ENCODE results near the gene SH3PXD2A. TPM values are rescaled to one million over a fixed set of nuclear protein-coding genes. Genes with fewer than 3 reads are reported as not detected.
"Not testable (repeated sequence)": the region's sequence is repeated elsewhere in the genome, so short reads cannot be mapped to it uniquely, and the experiment has no call there.

Gene SH3PXD2A
- total RNA-seq, 1 experiment from 2014 or later, result 9.7 TPM

DNA sequence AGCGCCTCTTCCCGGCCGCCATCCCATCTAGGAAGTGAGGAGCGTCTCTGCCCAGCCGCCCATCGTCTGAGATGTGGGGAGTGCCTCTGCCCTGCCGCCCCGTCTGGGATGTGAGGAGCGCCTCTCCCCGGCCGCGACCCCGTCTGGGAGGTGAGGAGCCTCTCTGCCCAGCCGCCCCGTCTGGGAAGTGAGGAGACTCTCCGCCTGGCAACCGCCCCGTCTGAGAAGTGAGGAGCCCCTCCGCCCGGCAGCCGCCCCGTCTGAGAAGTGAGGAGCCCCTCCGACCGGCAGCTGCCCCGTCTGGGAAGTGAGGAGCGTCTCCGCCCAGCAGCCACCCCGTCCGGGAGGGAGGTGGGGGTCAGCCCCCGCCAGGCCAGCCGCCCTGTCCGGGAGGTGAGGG lies 248.3 kb downstream of the SH3PXD2A start:
- not testable (repeated sequence) for DNase-seq (ENCODE audit: low read depth)

DNA sequence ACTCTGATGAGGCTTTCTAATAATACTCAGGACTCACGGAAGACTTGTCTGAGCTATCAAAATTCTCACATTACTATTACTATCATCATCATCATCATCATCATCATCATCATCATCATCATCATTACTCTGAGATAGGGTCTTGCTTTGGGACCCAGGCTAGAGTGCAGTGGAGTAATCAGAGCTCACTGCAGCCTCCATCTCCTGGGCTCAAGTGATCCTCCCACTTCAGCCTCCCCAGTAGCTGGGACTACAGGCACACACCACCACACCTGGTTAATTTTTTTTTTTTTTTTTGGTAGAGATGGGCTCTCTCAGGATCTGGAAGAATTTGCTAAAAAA lies 249.3 kb downstream of the SH3PXD2A start:
- not testable (repeated sequence) for DNase-seq (ENCODE audit: low read depth)

- peak; percentile 31 for DNase-seq (ENCODE audit: low read depth)
Observed at GRCh38 chr10:103605359-103606096, 249.8 kb downstream of the SH3PXD2A start.

- no peak for DNase-seq (ENCODE audit: low read depth)
Observed at GRCh38 chr10:103603382-103603781, 252.0 kb downstream of the SH3PXD2A start.

DNA sequence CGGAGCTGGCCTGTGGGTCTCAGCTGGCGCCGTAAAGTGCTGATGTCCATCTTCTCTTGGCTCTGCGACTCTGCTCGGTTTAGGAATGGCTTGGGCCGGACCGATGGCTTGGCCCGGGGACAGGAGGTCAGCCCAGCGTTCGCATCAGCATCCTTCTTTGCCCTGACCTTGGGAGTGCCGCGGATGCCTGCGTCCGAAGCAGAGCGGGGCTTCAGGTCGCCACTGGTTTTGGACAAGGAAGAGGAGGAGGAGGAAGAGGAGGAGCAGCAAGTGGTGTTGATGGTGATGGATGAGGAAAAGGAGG lies 252.6 kb downstream of the SH3PXD2A start:
- DNase-seq (ENCODE audit: low read depth), result no peak

GRCh38 chr10:103602028-103602851 lies 253.1 kb downstream of the SH3PXD2A start:
- DNase-seq (ENCODE audit: low read depth), result no peak

GRCh38 chr10:103600956-103601569 lies 254.3 kb downstream of the SH3PXD2A start:
- no peak for DNase-seq (ENCODE audit: low read depth)

DNA sequence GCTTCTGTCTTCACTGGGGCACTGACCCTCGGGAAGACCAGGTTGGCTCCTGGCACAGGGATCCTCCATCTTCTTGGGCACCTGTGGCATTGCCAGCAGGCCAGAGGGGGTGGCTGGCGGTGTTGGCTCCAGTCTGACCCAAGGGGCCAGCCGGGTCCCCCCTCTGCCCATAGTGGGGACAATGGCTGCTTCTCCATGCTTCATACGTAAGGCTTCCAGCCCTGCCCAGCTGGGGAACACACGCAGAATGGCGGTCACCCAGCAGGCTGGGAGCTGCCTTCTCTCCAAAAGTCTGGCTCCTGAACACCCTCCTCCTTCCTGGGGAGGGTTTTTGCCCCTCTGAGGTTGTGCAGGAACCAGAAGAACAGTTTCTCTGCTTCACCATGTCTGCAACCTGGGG lies 255.1 kb downstream of the SH3PXD2A start:
- DNase-seq (ENCODE audit: low read depth), result no peak

- no peak for DNase-seq (ENCODE audit: low read depth)
Observed at GRCh38 chr10:103599907-103600306, 255.5 kb downstream of the SH3PXD2A start.

- no peak for DNase-seq (ENCODE audit: low read depth)
Observed at GRCh38 chr10:103599211-103599610, 256.2 kb downstream of the SH3PXD2A start.

DNA sequence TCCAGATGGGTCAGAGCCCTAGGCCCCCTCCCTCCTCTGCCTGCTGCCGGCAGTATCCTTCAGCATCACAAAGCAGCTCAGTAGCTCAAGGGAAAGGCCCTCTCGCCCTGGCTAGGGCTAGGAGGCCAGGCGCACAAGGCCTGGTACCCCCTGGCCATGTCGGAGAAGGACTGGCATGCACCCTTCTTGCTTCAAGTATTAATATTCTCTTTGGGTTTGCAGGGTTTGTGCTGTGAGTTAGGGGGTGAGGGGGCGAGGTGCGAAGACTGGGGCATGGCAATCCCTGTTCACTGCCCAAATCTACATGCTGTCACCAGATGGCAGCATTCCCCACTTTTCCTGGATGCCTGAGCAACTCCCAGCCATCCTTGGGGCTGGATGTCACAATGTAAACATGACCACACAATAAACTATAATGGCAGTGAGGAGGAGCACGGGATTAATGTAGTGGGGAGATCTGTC lies 256.7 kb downstream of the SH3PXD2A start:
- peak; percentile 54 for DNase-seq (ENCODE audit: low read depth)

GRCh38 chr10:103597003-103597402 lies 258.4 kb downstream of the SH3PXD2A start:
- no peak for DNase-seq (ENCODE audit: low read depth)

DNA sequence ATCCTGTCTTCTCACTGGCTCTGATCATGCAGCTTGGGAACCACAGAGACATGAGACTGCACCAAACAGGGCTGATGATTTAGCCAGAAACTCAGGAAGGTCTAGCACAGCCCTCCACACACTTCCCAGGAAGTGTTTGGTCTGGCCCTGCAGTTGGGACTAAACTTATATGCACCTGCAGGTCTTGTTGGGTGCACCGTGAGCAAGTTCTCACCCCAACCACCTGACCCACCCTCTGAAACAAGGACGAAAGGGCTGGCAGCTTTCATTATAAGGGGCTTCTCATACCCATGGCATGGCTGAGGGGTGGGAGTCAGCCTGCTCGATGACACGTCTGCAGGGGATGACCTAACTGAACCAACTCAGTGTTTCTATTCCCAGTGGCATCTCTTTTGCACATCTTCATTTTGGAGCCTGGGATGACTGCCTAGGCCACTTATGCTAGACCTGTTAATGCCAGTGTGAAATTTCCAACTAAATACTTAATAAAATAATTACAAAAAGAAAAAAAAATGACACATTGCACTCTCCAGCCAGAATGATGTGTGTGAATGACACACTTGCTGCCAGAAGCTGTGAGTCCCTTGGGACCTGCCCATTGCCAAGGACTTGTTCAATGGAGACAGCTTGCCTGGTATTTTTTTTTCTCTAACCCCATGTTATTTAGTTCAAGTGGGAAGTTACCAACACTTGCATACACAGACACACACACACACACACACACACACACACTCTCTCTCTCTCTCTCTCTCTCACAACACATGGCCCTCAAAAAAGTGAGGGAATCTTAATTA lies 259.2 kb downstream of the SH3PXD2A start:
- DNase-seq (ENCODE audit: low read depth), result no peak

DNA sequence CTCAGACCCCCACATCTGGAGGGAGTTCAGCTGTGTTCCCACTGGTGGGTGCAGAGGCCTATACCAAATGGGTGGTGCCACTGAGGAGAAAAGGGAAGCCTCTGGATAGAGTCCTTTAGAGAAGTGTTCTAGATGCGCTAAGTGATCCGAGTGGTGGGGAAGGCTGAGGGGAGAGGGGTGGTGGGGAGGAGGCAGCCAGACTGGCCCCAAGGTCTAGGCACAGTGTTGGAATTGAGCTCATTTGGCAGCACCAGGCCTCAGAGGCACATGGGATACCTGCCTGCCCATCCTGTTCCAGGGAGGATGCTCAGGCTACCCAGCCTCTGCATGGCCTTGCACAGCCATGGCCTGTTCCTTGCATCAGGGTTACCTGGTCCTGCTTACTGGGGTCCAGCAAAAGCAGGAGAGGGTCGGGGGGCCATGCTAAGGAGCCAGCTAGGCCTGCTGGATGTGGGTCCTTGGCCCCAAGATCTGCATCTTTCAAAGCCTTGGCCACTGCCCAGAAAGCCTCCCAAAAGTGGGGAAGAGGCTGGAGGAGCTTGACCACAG lies 262.3 kb downstream of the SH3PXD2A start:
- no peak for DNase-seq (ENCODE audit: low read depth)

DNA sequence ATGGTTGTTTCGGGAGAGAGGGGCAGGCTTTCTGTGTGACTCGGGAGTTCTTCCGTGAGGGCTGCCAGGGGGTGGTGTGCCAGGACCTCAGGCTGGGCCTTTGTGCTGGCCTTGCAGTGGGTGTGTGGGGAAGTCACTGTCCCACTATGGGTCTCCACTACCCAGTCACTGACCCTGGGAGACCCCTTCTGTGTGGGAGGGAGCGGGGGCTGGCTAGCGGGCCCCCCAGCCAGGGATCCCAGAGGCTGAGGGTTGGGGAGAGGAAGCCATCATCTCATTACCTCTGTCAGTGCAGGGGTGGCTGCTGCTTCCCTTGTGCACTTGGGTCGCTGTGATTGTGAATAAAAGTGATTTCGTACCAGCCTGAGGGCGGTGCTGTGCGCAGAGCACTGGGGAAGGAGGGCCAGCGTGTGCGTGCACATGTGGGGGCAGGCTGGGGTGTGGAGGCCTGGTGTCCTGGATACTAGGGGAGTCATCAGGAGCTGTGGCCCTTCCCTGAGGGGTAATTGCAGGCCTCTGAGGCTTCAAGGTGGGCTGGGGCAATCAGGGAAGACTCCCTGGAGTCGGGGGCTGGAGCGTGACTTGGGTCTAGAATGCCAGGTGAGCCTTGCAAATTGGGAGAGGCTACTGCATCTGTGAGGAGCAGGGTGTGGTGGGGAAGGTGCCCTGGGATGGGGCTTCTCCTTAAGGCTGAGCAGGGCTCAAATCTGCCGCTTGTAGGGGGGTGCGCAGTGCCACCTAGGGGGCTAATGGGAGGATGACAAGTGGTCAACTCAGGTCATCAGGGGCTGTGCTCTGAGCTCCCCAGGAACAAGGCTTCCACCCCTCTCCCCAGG lies 263.0 kb downstream of the SH3PXD2A start:
- peak; percentile 29 for DNase-seq (ENCODE audit: low read depth)

DNA sequence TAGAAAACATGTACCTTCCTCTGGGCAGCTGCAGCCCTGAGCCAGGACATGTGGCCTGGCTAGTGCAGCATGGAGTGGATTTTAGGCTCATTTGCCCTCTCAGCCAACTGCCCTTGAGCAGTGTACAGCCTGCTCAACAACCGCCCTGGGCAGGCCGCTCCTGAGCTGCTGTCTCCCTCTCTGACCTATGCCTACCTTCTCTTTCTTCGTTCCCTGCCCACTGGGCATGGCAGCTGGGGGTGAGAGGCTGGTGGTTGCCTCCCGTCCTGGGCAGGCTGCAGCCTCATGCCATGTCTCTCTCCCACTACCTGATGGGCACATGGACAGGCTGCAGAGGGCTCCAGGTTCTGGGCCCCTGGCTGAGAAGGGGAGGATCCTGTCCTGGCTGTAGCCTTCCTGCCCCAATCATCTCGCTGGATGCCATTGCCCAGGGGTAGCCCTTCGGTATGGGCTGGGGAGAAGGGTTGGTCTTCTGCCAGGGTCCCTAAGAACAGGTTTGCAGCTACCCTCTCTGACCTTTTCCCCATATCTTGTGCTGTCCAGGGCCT lies 264.6 kb downstream of the SH3PXD2A start:
- DNase-seq (ENCODE audit: low read depth), result no peak

DNA sequence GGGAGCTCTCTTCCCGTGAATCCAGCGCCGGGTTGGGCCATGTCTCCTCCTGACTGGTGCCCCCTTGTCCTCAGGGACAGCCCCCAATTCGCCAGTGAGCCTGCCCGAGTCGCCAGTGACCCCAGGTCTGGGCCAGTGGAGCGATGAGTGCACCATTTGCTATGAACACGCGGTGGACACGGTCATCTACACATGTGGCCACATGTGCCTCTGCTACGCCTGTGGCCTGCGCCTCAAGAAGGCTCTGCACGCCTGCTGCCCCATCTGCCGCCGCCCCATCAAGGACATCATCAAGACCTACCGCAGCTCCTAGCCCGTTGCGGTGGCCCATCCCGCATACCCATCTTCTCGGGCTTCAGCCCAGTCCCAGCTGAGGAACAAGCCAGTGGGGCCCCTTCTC lies 265.3 kb downstream of the SH3PXD2A start:
- DNase-seq (ENCODE audit: low read depth), result no peak

DNA sequence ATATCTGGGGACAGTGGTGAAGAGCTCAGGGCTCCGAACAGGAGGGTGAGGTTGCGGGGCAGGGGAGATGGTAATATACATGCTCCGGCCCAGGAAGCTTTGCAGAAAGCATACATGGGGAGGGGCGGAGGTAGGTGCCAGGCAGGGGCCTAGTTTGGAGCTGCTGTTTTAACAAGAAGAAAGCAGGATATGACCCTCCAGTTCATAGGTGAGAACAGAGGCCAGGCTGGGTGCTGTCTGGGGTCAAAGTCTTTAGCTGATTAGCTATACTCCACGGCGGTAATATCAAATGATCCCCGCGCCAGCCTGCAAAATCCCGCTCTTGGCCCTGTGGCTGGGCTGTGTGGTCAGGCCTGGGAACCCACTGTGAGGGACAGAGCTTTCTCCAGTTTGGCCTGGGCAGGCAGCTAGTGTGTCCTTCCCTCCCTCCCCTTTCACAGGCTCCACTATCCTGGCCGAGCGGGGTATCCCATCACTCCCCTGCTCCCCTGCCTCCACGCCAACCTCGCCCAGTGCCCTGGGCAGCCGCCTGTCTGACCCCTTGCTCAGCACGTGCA lies 266.2 kb downstream of the SH3PXD2A start:
- DNase-seq (ENCODE audit: low read depth), result no peak

DNA sequence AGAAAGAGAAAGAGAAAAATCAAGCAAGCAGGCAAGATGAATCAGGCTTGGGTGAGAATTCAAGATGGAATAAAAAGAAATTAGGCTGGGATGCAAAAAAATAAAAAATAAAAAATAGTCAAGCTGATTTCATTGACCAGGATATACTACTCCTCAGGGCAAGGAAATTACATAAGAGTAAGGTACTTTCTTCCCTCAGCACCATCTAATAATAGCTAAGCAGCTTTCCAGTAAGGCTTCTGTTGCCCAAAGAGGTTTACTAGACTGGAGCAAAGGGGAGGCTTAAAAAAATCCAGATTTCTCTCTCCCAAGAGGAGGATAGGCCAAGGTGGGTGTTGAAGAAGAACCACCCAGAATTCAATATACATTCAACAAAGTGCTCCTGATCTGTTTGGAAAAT lies 268.3 kb downstream of the SH3PXD2A start:
- DNase-seq (ENCODE audit: low read depth), result no peak

DNA sequence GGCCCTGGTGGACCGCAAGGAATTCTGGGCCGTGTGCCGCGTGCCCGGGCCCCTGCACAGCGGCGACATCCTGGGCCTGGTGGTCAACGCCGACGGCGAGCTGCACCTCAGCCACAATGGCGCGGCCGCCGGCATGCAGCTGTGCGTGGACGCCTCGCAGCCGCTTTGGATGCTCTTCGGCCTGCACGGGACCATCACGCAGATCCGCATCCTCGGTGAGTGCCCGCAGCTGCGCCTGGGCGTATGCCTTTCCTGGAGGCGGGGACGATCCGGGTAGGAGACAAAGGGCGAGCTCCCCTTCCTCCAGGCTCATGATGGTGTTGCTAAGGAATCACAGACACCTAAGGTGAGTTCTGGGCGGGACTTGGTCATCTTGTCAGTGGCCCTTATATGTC lies 270.4 kb downstream of the SH3PXD2A start:
- DNase-seq (ENCODE audit: low read depth), result no peak
